Skeletal muscle tissue (tissue), 4 donors: ENCODE results near the gene ASPN. TPM values are rescaled to one million over a fixed set of nuclear protein-coding genes. Genes with fewer than 3 reads are reported as not detected.
A peak's percentile ranks its signal among the peaks of the same experiment; 100 is the strongest.

Experiments
- H3K27ac ChIP-seq: one replicate; pipeline ENCODE4 v1.7.0; 2013; ENCODE audit warnings: mild to moderate bottlenecking, low read depth, low read length, inconsistent platforms
- H3K27me3 ChIP-seq, 3 donors: one replicate each; pipeline ENCODE4 v1.7.0; 2013; ENCODE audit warnings: low read length in 3 of 3; ENCODE audit not compliant: control insufficient read depth in 3 of 3, insufficient read depth in 3 of 3
- H3K36me3 ChIP-seq, 3 donors: one replicate each; pipeline ENCODE4 v1.7.0; 2013; ENCODE audit warnings: low read length in 3 of 3; ENCODE audit not compliant: control insufficient read depth in 3 of 3, insufficient read depth in 3 of 3
- H3K4me1 ChIP-seq, 3 donors: one replicate each; pipeline ENCODE4 v1.7.0; 2013; ENCODE audit warnings: low read length in 3 of 3, mild to moderate bottlenecking in 3 of 3; ENCODE audit not compliant: control insufficient read depth in 3 of 3, insufficient read depth in 3 of 3
- H3K4me3 ChIP-seq, 3 donors: one replicate each; pipeline ENCODE4 v1.7.0; 2013; ENCODE audit warnings: low read length in 3 of 3
- H3K9ac ChIP-seq, 3 donors: one replicate each; pipeline ENCODE4 v1.7.0; 2013; ENCODE audit warnings: low read length in 3 of 3, mild to moderate bottlenecking in 3 of 3, moderate library complexity in 2 of 3, low read depth in 1 of 3
- H3K9me3 ChIP-seq, 3 donors: one replicate each; pipeline ENCODE4 v1.7.0; 2013; ENCODE audit warnings: low read length in 3 of 3; ENCODE audit not compliant: control insufficient read depth in 3 of 3
- total RNA-seq: library from RNA; depleted of rRNA; stranded (reverse); fragments of >200 nt; gene quantifications from one replicate; pipeline ENCODE4 v1.2.3, GENCODE V29; 2014
- donor health status: Osteomylitis.

ASPN gene
- total RNA-seq, 1 donor from 2014 or later = 213 TPM

- Histone ChIP-seq H3K27me3 (no peaks in the 10 kb centered on the region), H3K27ac (no peak overlapping the region), H3K4me3 (no peak overlapping the region), H3K9me3 (no peaks in the 10 kb centered on the region), H3K4me1 (peaks cover 0 to 2% (median 0%) of the 10 kb centered on the region in 3 donors), H3K9ac (no peak overlapping the region), H3K36me3 (no peaks in the 10 kb centered on the region)
These were observed 11.6 kb upstream of the ASPN start for GRCh38 chr9:92493749-92494387.

GRCh38 chr9:92492781-92493401, 10.6 kb upstream of the ASPN start:
- no peaks in the 10 kb centered on the region for H3K36me3 ChIP-seq
- no peak overlapping the region for H3K27ac ChIP-seq
- H3K4me3 ChIP-seq = no peak overlapping the region
- no peak overlapping the region for H3K9ac ChIP-seq
- H3K27me3 ChIP-seq = no peaks in the 10 kb centered on the region
- no peaks in the 10 kb centered on the region for H3K9me3 ChIP-seq
- H3K4me1 ChIP-seq = peaks cover 0 to 2% (median 0%) of the 10 kb centered on the region in 3 donors

- Histone ChIP-seq H3K9me3 (no peaks in the 10 kb centered on the region), H3K9ac (no peak overlapping the region), H3K27ac (peak overlapping the region; percentile 50), H3K36me3 (no peaks in the 10 kb centered on the region), H3K4me1 (peaks cover 0 to 2% (median 0%) of the 10 kb centered on the region in 3 donors), H3K27me3 (no peaks in the 10 kb centered on the region), H3K4me3 (no peak overlapping the region)
These were observed 6.6 kb upstream of the ASPN start for GRCh38 chr9:92488681-92489550.

GRCh38 chr9:92486371-92486770, 4.1 kb upstream of the ASPN start:
- Histone ChIP-seq H3K27ac (no peak overlapping the region), H3K27me3 (no peaks in the 10 kb centered on the region), H3K9me3 (no peaks in the 10 kb centered on the region), H3K4me1 (peaks cover 0 to 2% (median 0%) of the 10 kb centered on the region in 3 donors), H3K4me3 (no peak overlapping the region), H3K9ac (no peak overlapping the region), H3K36me3 (no peaks in the 10 kb centered on the region)

- Histone ChIP-seq H3K27me3 (no peaks in the 10 kb centered on the region), H3K4me3 (no peak overlapping the region), H3K27ac (no peak overlapping the region), H3K4me1 (peaks cover under 1 to 10% (median 4%) of the 10 kb centered on the region in 3 donors), H3K9me3 (no peaks in the 10 kb centered on the region), H3K36me3 (no peaks in the 10 kb centered on the region), H3K9ac (no peak overlapping the region)
These were observed 2.3 kb upstream of the ASPN start for GRCh38 chr9:92484563-92484962.

GRCh38 chr9:92483627-92484545, 1.6 kb upstream of the ASPN start:
- Histone ChIP-seq H3K27me3 (no peaks in the 10 kb centered on the region), H3K9me3 (no peaks in the 10 kb centered on the region), H3K4me1 (peaks cover 4 to 13% (median 6%) of the 10 kb centered on the region in 3 donors), H3K36me3 (no peaks in the 10 kb centered on the region), H3K9ac (no peak overlapping the region), H3K4me3 (no peak overlapping the region), H3K27ac (peak overlapping the region; percentile 31)

- peaks cover 4 to 14% (median 8%) of the 10 kb centered on the region in 3 donors for H3K4me1 ChIP-seq
- H3K9me3 ChIP-seq = no peaks in the 10 kb centered on the region
- no peak overlapping the region for H3K4me3 ChIP-seq
- H3K27me3 ChIP-seq = no peaks in the 10 kb centered on the region
- no peaks in the 10 kb centered on the region for H3K36me3 ChIP-seq
- H3K9ac ChIP-seq = no peak overlapping the region
- H3K27ac ChIP-seq = no peak overlapping the region
These were observed 499 bp upstream of the ASPN start for GRCh38 chr9:92482805-92483204.

GRCh38 chr9:92480986-92481633, 1.2 kb downstream of the ASPN start:
- H3K9ac ChIP-seq = peak overlapping the region; percentile 10 to 52 (median 20)
- H3K27ac ChIP-seq = peak overlapping the region; percentile 66
- H3K4me3 ChIP-seq = peak overlapping the region in 1 of 3 donors; percentile 68
- no peaks in the 10 kb centered on the region for H3K9me3 ChIP-seq
- H3K4me1 ChIP-seq = peaks cover 4 to 14% (median 8%) of the 10 kb centered on the region in 3 donors
- no peaks in the 10 kb centered on the region for H3K36me3 ChIP-seq
- H3K27me3 ChIP-seq = no peaks in the 10 kb centered on the region

GRCh38 chr9:92480291-92480771, 2.0 kb downstream of the ASPN start:
- no peaks in the 10 kb centered on the region for H3K27me3 ChIP-seq
- no peaks in the 10 kb centered on the region for H3K9me3 ChIP-seq
- H3K27ac ChIP-seq = peak overlapping the region; percentile 66
- peak overlapping the region in 2 of 3 donors; percentile 36 to 68 for H3K4me3 ChIP-seq
- H3K36me3 ChIP-seq = no peaks in the 10 kb centered on the region
- H3K9ac ChIP-seq = peak overlapping the region; percentile 4 to 52 (median 10)
- peaks cover 4 to 14% (median 8%) of the 10 kb centered on the region in 3 donors for H3K4me1 ChIP-seq
